Measurements from ENCODE around the gene OTUD3.
"Not testable (repeated sequence)": the region's sequence is repeated elsewhere in the genome, so short reads cannot be mapped to it uniquely, and the experiment has no call there.

Gene OTUD3

GRCh38 chr1:19878637-19878985, 3.6 kb upstream of the OTUD3 start:
- Histone ChIP-seq H4K20me1 (ENCODE audit: low read depth, low read length) (no peaks in the 10 kb centered on the region), H3K9me2 (replicated peaks; ENCODE audit: insufficient read depth, low read length) (no peaks in the 10 kb centered on the region), H3K4me2 (ENCODE audit: low read depth, low read length, poor library complexity, severe bottlenecking) (no peak overlapping the region), H2AFZ (ENCODE audit: low read depth, low read length, severe bottlenecking) (no peak overlapping the region), H3F3A (ENCODE audit: insufficient read depth) (no peaks in the 10 kb centered on the region), H3K27me3 (ENCODE audit: low read length) (no peaks in the 10 kb centered on the region), H3K9ac (ENCODE audit: low read length) (no peak overlapping the region), H3K4me3 (ENCODE audit: insufficient read depth, low read length, poor library complexity, severe bottlenecking) (no peak overlapping the region), H3K27ac (ENCODE audit: low read depth, low read length) (no peak overlapping the region), H3K36me3 (ENCODE audit: low read length) (no peaks in the 10 kb centered on the region), H3K9me3 (ENCODE audit: insufficient read depth, low read length) (no peaks in the 10 kb centered on the region), H3K79me2 (ENCODE audit: insufficient read depth, low read length) (peaks cover 13% of the 10 kb centered on the region)
- no peak for TF ChIP-seq EZH2phosphoT487 (conservative IDR thresholded peaks at IDR 0.05; ENCODE audit: low read length)
- no peak for TF ChIP-seq CTCF (IDR thresholded peaks at IDR 0.05; ENCODE audit: insufficient read depth, low read length, poor library complexity, severe bottlenecking)

- H3K79me2 ChIP-seq (ENCODE audit: insufficient read depth, low read length): peaks cover 19% of the 10 kb centered on the region
- no peak overlapping the region for H3K4me2 ChIP-seq (ENCODE audit: low read depth, low read length, poor library complexity, severe bottlenecking)
- TF ChIP-seq EZH2phosphoT487 (conservative IDR thresholded peaks at IDR 0.05; ENCODE audit: low read length): no peak
- TF ChIP-seq CTCF (IDR thresholded peaks at IDR 0.05; ENCODE audit: insufficient read depth, low read length, poor library complexity, severe bottlenecking): no peak
- no peaks in the 10 kb centered on the region for H3K9me2 ChIP-seq (replicated peaks; ENCODE audit: insufficient read depth, low read length)
- no peaks in the 10 kb centered on the region for H3K27me3 ChIP-seq (ENCODE audit: low read length)
- no peak overlapping the region for H3K27ac ChIP-seq (ENCODE audit: low read depth, low read length)
- no peak overlapping the region for H3K9ac ChIP-seq (ENCODE audit: low read length)
- H2AFZ ChIP-seq (ENCODE audit: low read depth, low read length, severe bottlenecking): no peak overlapping the region
- no peaks in the 10 kb centered on the region for H3K36me3 ChIP-seq (ENCODE audit: low read length)
- no peak overlapping the region for H3K4me3 ChIP-seq (ENCODE audit: insufficient read depth, low read length, poor library complexity, severe bottlenecking)
- no peaks in the 10 kb centered on the region for H3K9me3 ChIP-seq (ENCODE audit: insufficient read depth, low read length)
- no peaks in the 10 kb centered on the region for H3F3A ChIP-seq (ENCODE audit: insufficient read depth)
- no peaks in the 10 kb centered on the region for H4K20me1 ChIP-seq (ENCODE audit: low read depth, low read length)
Measured at GRCh38 chr1:19879227-19879626, 3.0 kb upstream of the OTUD3 start.

- Histone ChIP-seq H2AFZ (ENCODE audit: low read depth, low read length, severe bottlenecking) (no peak overlapping the region), H3K36me3 (ENCODE audit: low read length) (no peaks in the 10 kb centered on the region), H3K4me3 (ENCODE audit: insufficient read depth, low read length, poor library complexity, severe bottlenecking) (no peak overlapping the region), H4K20me1 (ENCODE audit: low read depth, low read length) (no peaks in the 10 kb centered on the region), H3K79me2 (ENCODE audit: insufficient read depth, low read length) (peaks cover 23% of the 10 kb centered on the region), H3K9me2 (replicated peaks; ENCODE audit: insufficient read depth, low read length) (no peaks in the 10 kb centered on the region), H3K27ac (ENCODE audit: low read depth, low read length) (no peak overlapping the region), H3F3A (ENCODE audit: insufficient read depth) (no peaks in the 10 kb centered on the region), H3K9me3 (ENCODE audit: insufficient read depth, low read length) (no peaks in the 10 kb centered on the region), H3K4me2 (ENCODE audit: low read depth, low read length, poor library complexity, severe bottlenecking) (no peak overlapping the region), H3K9ac (ENCODE audit: low read length) (no peak overlapping the region), H3K27me3 (ENCODE audit: low read length) (no peaks in the 10 kb centered on the region)
- TF ChIP-seq EZH2phosphoT487 (conservative IDR thresholded peaks at IDR 0.05; ENCODE audit: low read length) (no peak), CTCF (IDR thresholded peaks at IDR 0.05; ENCODE audit: insufficient read depth, low read length, poor library complexity, severe bottlenecking) (no peak)
Measured at GRCh38 chr1:19879661-19880060, 2.5 kb upstream of the OTUD3 start.

- not testable (repeated sequence) for H3K36me3 ChIP-seq (ENCODE audit: low read length); H4K20me1 ChIP-seq (ENCODE audit: low read depth, low read length); H3K27ac ChIP-seq (ENCODE audit: low read depth, low read length); H3K4me2 ChIP-seq (ENCODE audit: low read depth, low read length, poor library complexity, severe bottlenecking); H3K9me2 ChIP-seq (replicated peaks; ENCODE audit: insufficient read depth, low read length); H3K9me3 ChIP-seq (ENCODE audit: insufficient read depth, low read length); H3K27me3 ChIP-seq (ENCODE audit: low read length); H3K9ac ChIP-seq (ENCODE audit: low read length); H2AFZ ChIP-seq (ENCODE audit: low read depth, low read length, severe bottlenecking); H3K4me3 ChIP-seq (ENCODE audit: insufficient read depth, low read length, poor library complexity, severe bottlenecking); H3F3A ChIP-seq (ENCODE audit: insufficient read depth)
- peaks cover 34% of the 10 kb centered on the region for H3K79me2 ChIP-seq (ENCODE audit: insufficient read depth, low read length)
Measured at GRCh38 chr1:19880841-19881240, 1.4 kb upstream of the OTUD3 start.
